NCI-H1930 (cell line): ENCODE data around the gene FAM200B.
"Not testable (repeated sequence)": the region's sequence is repeated elsewhere in the genome, so short reads cannot be mapped to it uniquely, and the experiment has no call there.

Experiments
- DNase-seq, 2 experiments: peaks; one replicate each; lab custom pipeline; 2025; lab: John Stamatoyannopoulos, UW

Gene FAM200B

GRCh38 chr4:15695729-15696128 lies 14.1 kb downstream of the FAM200B start:
- DNase-seq: no peak

GRCh38 chr4:15696866-15697265 lies 15.2 kb downstream of the FAM200B start:
- DNase-seq: no peak

DNA sequence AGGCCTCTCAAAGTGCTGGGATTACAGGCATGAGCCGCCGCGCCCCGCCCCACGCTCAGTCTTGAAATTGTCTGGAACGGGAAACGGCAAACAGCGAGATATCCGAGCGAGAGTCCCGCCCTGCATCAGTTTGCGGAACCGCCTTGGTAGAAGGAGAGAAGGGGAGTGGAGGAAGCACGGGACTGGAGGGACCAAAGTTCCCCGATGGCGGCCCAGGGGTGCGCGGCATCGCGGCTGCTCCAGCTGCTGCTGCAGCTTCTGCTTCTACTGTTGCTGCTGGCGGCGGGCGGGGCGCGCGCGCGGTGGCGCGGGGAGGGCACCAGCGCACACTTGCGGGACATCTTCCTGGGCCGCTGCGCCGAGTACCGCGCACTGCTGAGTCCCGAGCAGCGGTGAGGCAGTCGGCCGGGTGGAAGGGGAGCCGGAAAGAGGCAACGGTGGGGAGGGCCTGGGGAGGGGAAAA lies 21.3 kb downstream of the FAM200B start, which contains the start of gene BST1:
Gene BST1 (plus strand): TSS at position 125 of the 463 bp plus-strand sequence. CDS start 80 bp downstream, at position 205.
- DNase-seq: no peak

GRCh38 chr4:15703439-15703838 lies 21.8 kb downstream of the FAM200B start:
- DNase-seq: no peak

GRCh38 chr4:15704129-15704528 lies 22.5 kb downstream of the FAM200B start:
- no peak for DNase-seq

GRCh38 chr4:15706646-15707362 lies 25.2 kb downstream of the FAM200B start:
- no peak for DNase-seq

- DNase-seq: no peak
Observed at GRCh38 chr4:15707363-15707715, 25.7 kb downstream of the FAM200B start.

- DNase-seq: no peak
Observed at GRCh38 chr4:15711762-15712161, 30.1 kb downstream of the FAM200B start.

DNA sequence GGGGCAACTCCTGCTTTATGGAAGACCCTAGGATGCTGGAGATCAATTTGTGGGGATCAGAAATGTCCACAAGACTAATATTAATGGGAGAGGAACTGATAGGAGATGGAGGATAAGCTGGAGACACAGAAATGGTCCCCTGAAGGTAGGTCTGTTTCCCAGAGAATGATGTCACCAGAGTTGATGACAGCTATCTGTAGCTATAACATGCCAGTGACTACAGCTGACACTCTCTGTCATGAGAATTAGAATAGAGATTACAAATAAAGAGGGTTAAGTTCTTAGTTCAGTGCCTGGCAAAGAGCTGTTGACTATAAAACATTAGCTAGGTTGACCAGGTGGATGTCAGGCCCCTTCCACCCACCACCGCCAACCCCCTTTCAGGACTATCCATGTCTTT lies 30.6 kb downstream of the FAM200B start:
- DNase-seq: no peak

DNA sequence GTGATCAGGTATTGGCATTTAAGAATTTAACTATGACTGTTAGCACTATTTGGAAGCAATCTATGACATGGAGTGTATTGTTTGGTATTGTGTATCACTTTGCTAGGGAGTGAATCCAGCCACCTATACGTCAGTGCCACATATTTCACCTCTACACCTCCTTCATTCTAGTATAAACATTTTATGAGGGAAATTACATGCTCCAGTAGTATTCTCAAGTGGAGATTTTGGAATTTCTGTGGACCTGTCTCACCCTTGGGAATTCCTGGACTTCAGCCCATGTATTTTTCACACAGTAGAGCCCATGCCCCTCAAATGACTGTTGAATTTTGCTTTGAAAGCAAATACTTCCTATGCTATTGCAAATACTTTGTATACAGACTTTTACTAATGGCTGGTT lies 32.5 kb downstream of the FAM200B start:
- no peak for DNase-seq

GRCh38 chr4:15714646-15715435 lies 33.2 kb downstream of the FAM200B start:
- no peak for DNase-seq

GRCh38 chr4:15716115-15716514 lies 34.5 kb downstream of the FAM200B start:
- no peak for DNase-seq

DNA sequence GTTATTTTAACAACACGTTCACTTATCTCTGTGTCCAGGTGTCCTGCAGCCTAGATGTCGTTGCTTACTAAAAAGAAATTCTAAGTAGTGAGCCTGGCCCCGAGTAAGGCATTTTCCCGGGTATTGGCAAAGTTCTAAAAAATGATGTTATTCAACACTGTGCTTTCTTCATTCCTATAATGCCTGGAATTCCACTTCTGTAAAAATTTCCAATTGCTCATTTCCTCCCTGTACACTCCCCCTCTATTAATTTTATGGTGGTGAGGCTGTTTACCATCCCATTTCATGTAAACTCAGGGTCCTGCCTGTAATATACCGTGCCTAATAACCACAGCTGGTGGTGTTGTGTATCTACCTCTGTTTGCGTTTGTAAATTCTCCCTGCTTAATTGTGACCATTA lies 35.5 kb downstream of the FAM200B start:
- DNase-seq: no peak

DNA sequence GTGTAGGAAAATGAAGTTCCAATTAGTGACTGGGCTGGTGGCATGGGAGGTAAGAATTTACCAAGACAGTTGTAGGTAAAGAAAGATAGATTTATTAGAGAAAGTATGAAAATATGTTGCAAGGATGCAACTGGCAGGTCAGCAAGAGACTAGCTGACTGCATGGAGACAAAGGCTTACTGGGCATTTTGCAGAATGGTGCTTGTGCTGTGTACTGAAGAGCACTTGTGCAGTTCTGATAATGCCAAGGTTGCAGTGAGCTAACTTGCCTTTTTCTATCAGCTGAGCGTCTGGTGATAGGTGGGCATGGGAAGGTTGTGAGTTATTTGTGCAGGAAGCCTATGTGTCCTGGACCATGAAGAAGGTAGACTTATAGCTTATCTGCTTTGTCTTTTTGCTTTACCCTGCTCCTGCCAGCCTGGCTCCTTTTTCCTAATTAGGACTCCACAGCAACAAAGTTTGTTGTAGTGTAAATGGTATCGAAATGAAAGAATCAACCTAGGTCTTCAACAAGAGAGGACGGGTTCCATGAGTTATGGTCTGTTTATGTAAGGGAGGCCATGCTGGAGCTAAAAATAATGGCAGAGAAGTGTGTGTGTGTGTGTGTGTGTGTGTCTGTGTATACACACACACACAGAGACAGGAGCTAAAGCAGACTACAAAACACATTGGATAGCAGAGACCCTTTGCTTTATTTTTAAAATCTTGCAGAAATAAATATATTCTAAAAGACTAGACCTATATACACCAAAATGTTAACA lies 36.2 kb downstream of the FAM200B start:
- no peak for DNase-seq

DNA sequence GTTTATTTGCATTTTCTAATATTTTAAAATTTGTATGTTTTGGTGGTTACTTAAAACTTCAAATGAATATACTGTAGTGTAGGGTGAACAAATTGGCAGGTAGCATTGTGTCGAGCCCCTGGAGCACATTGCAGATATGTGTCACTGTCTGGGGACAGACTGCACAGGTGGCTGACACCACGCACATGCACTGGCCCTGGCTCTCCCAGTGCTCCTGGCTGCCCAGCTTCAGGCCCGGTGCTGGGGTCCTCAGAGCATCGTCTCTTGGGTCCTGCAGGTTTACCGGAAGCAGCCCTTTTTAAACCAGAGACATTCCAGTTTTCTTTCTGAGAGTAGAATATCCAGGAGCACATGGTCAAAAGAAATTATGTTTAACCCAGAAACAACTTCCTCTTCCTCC lies 36.8 kb downstream of the FAM200B start:
- DNase-seq: no peak

DNA sequence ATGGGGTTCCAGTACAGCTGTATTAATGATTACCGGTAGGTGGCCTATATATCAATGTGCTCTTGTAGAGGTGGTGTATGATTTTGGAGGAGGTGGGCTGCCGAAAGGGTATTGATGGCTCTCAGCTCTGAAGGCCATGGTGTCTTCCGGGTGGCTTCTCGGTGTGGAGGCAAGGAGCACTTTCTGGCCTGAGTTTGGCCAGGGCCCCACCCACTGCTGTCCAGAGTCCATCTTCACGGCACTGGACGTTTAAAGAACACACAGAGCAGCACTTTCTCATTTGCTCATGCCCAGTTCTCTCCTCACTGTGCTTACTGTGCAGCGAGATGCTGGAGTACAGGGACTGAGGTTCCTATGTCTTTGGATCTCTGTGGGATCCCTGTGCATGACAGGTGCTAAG lies 37.3 kb downstream of the FAM200B start:
- DNase-seq: no peak

- DNase-seq: no peak
Observed at GRCh38 chr4:15719506-15719905, 37.9 kb downstream of the FAM200B start.

DNA sequence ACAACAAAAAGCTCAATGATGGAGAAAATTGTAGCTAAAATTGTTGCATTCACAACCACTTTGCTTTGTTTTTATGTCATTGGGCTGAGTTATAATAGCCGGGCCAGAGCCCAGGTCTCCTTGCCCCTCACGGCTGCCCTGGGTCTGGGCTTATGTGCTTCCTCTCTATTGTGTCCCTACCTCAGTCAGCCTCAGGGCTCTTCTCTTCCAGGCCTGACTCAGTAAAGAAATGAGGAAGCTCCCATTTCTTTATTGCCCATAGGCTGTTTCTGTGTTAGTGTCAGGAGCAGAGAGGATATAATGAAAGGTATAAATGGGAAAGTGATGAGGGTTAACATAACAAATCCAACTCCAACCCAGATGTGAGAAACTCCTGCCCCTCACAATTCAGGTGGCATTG lies 39.2 kb downstream of the FAM200B start:
- no peak for DNase-seq

DNA sequence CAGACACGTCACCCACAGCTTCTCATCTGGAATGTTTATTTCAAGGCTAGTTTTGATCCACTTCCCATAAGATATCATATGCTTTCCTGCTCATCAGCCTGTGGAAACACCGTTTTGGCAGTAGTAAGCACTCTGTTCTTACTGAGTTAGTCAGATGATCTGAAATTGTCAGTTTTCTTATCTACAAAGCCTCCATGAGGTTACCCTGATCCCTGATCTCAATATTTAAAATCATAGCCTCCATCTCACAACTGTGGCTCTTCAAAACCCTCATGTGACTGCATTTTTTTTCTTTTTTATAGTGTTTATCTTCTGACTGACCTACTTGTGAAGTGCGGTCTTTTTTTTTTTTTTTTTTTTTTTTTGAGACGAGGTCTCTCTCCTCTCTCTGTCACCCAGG lies 44.0 kb downstream of the FAM200B start:
- no peak for DNase-seq

DNA sequence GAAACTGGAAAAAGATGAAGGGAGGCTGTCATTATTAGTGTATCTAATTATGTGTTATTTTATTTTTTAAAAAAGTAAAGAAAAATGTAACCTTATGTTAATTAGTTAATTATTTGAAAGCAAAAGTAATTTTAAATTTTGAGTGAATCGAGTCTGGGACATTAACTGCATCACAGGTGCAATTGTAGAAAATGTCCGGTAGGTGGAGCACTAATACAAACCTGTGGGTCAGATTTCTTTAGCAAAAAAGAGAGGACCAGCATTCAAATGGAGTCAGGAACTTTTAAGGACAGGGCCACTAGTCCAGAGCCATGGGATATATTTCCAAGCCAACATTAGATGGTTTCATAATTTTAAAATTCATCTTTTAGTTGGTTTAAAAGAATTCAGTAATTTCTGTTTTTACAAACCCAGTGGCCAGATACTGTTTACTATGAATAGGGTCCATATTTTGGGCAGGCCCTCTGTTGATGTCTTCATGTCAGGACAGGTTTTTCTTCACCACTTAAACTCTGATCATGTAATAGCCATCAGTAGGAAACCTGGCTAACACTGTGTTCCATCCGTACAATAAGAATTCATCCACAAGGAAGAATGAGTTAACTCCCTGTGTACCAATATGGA lies 48.4 kb downstream of the FAM200B start:
- peak; percentile 21 to 34 for DNase-seq

DNA sequence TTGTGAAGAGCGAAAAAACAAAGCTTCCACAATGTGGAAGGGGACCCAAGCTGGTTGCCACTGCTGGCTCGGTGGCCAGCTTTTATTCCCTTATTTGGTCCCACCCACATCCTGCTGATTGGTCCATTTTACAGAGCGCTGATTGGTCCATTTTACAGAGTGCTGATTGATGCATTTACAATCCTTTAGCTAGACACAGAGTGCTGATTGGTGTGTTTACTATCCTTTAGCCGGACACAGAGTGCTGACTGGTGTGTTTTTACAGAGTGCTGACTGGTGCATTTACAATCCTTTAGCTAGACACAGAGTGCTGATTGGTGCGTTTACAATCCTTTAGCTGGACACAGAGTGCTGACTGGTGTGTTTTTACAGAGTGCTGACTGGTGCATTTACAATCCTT lies 51.4 kb downstream of the FAM200B start:
- not testable (repeated sequence) for DNase-seq

GRCh38 chr4:15735536-15735935 lies 53.9 kb downstream of the FAM200B start:
- no peak for DNase-seq
